Epidermal melanocyte (primary cell): ENCODE data around the gene ADCY3.

Experiments
- DNase-seq: peaks from one replicate; pipeline ENCODE4 v3.0.0; 2011; ENCODE audit warnings: low spot score; ENCODE audit not compliant: insufficient read length

ADCY3 gene

GRCh38 chr2:24771061-24771460 is 149.0 kb downstream of the ADCY3 start:
- no peak for DNase-seq
